ENCODE data around the gene AP2A2.
A peak's percentile ranks its signal among the peaks of the same experiment; 100 is the strongest.

DNA sequence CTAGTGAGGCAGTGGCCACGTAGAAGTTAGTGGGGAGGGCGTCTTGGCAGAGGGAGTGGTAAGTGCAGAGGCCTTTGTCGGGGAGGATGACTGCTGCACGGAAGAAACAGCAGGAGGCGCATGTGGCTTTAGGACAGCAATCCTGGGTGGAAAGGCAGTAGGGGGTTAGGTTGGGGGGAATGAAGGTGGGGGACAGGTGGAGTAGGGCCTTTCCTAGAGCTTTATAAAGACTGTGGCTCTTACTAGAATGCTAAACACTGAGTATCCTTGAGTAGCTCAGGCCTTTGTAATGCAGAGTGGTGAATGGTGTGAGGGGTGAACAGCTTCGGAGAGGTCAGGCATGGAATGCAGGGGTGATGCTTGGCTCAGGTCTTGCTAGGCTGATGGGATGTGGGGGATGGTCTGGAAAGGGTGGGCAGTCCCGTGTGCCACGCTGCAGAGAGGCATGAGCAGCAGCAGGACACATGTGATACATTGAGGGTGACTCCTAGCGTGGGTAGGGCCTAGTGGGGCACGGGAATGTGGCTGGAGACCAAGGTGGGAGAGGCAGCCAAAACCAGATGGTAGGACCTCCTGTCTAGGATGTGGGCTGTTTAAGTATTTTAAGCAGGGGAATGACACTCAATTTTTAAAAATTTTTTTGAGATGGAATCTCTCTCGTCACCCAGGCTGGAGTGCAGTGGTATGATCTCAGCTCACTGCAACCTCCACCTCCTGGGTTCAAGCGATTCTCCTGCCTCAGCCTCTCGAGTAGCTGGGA is 19.2 kb downstream of the AP2A2 start:
- TF ChIP-seq CTCF (conservative IDR thresholded peaks at IDR 0.05; ENCODE audit: low read length) (peak; percentile 24; the same call in 1 of the 2 replicates), EZH2phosphoT487 (IDR thresholded peaks at IDR 0.05; ENCODE audit: borderline replicate concordance) (no peak)

Data from Loucy (cell line).